GM18873 (cell line): ENCODE measurements around the gene PLA2G3.
"Not testable (repeated sequence)": the region's sequence is repeated elsewhere in the genome, so short reads cannot be mapped to it uniquely, and the experiment has no call there.

Experiments
- ATAC-seq: cut with Tn5 transposase; IDR thresholded peaks from one replicate; pipeline ENCODE4 v1.9.1; 2021; ENCODE audit warnings: mild to moderate bottlenecking, moderate library complexity, moderate number of reproducible peaks; ENCODE audit not compliant: unreplicated experiment, low FRiP score

PLA2G3 gene

GRCh38 chr22:31124811-31125465, 15.4 kb downstream of the PLA2G3 start:
- no peak for ATAC-seq

DNA sequence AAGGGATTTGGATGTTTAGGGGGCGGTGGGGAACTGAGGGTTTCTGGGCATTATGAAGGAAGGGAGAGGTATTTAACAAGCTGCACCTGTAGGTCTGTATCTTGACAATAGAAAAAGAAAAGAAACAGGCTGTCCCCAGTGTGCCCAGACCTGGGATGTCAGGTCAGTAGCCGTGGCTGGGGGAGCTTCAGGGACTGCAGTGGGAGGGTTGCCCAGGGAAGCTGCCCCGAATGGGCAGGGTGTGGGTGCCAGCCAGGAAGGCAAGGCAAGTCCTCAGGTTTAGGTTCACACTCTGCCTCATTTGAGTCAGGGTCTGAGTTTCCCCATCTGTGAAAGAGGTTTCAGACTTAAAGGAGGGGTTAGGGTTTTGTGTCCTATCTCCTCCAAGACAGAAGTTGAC, 16.0 kb downstream of the PLA2G3 start:
- ATAC-seq, result no peak

DNA sequence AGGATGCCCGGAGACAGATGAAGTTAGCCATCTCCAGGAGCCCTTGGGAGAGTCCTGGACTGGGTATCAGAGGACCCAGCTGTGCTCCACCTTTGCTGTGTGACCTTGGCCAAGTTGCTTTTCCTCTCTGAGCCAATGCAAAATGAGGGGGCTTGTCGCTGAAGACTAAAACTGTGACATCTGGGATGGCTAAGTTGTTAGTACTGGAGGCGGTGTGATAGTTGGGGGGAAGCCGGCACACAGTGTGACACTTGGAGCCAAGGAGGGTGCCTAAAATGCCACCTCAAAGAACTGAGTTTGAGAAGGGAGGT, 17.1 kb downstream of the PLA2G3 start:
- ATAC-seq, result no peak

GRCh38 chr22:31122532-31123291, 17.6 kb downstream of the PLA2G3 start, which contains the start of gene INPP5J:
INPP5J (plus strand) TSS chr22:31122966; CDS start chr22:31123015, 49 bp downstream.
- no peak for ATAC-seq

DNA sequence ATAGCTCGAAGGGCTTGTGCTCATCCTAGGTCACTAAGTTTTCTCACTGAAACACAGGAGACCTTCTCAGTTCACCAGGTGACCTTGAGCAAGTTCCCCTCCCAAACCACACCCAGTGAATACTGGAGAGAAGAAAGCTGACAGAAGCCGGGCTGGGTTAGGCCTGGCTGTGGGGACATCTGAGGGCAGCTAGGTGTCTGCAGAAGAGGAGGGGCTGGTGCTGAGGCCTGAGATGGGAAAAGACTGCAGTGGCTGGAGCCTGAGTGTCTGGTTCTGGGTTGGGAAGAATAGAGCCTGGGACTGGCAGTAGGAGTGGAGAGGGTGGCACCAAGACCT, 18.1 kb downstream of the PLA2G3 start:
- ATAC-seq, result no peak

DNA sequence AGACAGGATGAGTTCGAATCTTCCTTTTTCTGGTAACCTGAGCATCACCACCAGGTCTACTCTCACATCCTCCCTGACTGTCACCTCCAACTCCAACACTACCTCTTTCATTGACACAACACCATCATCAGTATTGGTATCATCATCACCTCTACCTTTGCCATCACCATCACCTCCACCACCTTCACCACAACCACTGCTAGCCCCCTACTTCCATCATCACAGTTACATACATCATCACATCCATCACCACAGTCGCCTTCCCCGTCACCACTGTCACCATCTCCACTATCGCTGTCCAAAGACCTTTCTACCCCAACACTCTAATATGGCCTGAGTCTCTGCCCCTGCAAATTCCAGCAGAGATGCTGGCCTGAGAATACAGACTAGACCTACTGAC, 18.9 kb downstream of the PLA2G3 start:
- ATAC-seq, result no peak

DNA sequence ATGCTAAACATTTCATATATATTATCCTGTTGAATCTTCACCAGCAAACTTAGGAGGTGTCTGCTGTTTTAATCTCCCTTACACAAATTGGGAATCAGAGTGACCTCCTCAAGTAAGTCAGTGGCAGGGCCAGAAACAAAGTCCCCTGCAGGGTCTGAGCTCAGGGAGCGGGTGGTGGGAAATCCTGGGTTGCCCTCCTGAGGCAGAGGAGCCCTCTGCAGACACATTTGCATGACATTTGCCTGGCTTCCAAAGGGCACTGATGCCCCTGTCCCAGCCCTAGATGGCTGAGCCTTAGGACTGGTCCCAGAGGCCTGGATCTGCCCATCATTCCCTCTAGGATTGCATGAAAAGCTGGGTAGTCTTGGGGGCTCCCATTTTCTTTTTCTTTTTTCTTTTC, 19.7 kb downstream of the PLA2G3 start:
- no peak for ATAC-seq

- no peak for ATAC-seq
These were observed 20.1 kb downstream of the PLA2G3 start for GRCh38 chr22:31120230-31120629.

GRCh38 chr22:31119026-31119717, 21.1 kb downstream of the PLA2G3 start:
- no peak for ATAC-seq

- ATAC-seq, result no peak
These were observed 22.1 kb downstream of the PLA2G3 start for GRCh38 chr22:31118046-31118820.

- not testable (repeated sequence) for ATAC-seq
These were observed 27.7 kb downstream of the PLA2G3 start for GRCh38 chr22:31112547-31113091.

DNA sequence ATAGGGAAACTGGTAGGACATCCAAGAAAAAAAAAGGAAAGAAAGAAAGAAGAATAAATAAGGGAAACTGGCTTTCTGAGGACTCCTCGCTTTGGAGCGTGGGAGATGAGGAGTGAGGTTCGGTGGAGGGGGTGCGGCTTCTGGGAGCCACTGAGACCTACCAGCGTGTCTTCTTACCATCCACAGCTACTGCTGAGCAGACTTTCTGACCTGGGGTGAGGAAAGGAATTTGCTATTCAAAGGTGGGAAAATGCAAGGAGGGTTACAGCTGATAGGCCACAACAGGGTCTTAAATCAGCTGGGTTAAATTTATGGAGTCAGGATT, 32.5 kb downstream of the PLA2G3 start:
- no peak for ATAC-seq

DNA sequence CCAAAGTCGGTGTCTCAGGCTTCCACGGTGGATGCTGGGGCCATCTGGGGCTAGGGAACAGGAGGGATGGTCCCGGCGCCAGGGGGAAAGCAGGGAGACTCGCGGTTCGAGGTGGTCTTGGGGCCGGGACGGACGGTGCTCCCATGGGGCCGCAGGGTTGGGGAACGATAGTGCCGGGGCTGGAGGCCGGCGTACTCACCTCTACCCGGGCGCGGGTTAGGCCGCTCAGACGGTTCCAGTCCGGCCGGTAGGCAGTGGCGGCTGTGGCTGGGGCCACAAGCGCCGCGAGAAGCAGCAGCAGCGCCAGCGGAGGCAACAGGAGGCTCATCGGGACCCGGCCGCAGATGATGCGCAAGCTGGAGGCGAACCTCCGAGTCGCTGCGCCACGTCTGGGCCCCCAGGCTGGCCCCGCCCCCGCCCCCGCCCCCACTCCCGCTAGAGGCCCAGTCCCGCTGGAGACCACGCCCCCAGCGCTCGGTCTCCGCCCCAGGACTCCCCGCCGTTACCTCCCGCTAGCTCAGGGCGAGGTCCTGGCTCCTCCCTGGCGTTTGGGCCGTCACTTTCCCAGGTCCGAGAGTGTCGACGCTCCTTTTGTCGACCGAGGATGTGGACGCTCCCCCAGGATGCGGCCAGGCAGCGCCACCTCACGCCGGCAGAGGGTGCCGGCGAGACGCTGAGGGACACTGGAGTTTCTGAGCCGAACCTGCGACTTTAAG, 33.0 kb downstream of the PLA2G3 start, which contains the start of gene SELENOM:
SELENOM (minus strand) TSS at position 391 of the 716 bp plus-strand sequence; CDS start at position 328, 63 bp downstream.
- peak; percentile 53 for ATAC-seq

- ATAC-seq, result no peak
These were observed 33.6 kb downstream of the PLA2G3 start for GRCh38 chr22:31106731-31107177.

DNA sequence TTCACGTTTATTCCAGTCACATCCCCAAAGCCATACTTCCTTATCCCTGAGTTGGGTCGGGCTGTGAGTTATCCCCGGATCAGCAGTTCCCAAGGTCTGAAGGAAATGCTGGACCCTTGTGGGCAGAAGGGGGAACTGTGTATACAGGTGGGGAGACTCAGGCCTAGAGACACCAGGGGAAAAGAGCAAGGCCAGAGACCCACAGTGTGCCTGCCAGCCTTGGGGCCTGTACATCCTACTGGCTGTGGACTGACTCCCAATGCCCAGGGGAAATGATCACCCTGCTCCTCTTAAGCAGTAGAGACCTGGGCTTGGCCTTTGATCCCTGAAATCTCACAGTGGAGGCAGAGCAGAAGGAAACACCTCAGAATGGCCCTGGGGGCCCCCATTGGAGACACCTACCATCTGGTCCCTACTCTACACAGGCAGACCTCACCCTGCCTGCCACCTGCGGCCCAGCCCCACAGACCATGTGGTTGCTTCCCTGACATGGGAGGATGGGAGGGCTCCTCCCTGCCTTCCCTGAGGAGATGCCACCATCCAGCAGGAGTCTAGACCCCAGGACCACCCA, 34.2 kb downstream of the PLA2G3 start:
- no peak for ATAC-seq

GRCh38 chr22:31105282-31105929, 34.9 kb downstream of the PLA2G3 start:
- no peak for ATAC-seq

DNA sequence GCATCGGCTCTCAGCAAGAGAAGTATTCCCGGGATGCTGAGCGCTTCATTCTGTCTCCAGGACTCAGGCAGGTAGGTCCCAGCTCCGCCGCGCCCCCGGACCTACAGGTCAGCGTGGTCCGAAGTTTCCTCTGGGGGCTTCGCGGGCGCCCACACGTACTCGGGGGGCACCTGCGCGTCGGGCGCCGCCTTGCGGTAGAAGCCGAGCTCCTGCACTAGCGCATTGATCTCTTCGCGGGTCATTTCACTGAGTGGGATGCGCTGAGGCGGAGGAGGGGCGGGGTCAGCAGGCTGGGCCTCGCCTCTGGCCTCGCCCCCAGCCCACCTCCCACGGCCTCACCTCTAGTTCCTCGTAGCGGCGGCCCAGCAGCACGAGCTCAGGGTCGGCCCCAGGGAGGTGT, 35.4 kb downstream of the PLA2G3 start:
- ATAC-seq, result no peak

GRCh38 chr22:31103899-31104694, 36.2 kb downstream of the PLA2G3 start:
- ATAC-seq, result no peak
